Right ventricle myocardium superior (tissue), 1 donor: Measurements from ENCODE around the gene ITGB4. TPM values are rescaled to one million over a fixed set of nuclear protein-coding genes. Genes with fewer than 3 reads are reported as not detected.

Experiments used
- ATAC-seq: fragments of 200-7000 bp; cut with Tn5 transposase; one replicate; pipeline ENCODE4 v1.9.1; 2020; ENCODE audit warnings: mild to moderate bottlenecking; ENCODE audit not compliant: poor library complexity
- DNase-seq: peaks from one replicate; pipeline ENCODE4 v3.0.0-alpha.2; 2020
- intact Hi-C: fragments of 100-400 bp; cut with DNase I; formaldehyde crosslinking; loops from one replicate; pipeline ENCODE4 v1.11.2; 2022
- total RNA-seq: library from RNA; stranded (reverse); fragmentation: NEBNext Ultra II Directional; extraction: Animal tissue kit (Norgen Biotek cat#: 25700); gene quantifications from one replicate; pipeline ENCODE4 v1.2.1, GENCODE V29; 2021
- donor health status: DM: no; HTN: yes; CAD: no; lungs with severe emphysema.

ITGB4 gene
- total RNA-seq, 1 donor from 2014 or later, result 9.4 TPM

DNA sequence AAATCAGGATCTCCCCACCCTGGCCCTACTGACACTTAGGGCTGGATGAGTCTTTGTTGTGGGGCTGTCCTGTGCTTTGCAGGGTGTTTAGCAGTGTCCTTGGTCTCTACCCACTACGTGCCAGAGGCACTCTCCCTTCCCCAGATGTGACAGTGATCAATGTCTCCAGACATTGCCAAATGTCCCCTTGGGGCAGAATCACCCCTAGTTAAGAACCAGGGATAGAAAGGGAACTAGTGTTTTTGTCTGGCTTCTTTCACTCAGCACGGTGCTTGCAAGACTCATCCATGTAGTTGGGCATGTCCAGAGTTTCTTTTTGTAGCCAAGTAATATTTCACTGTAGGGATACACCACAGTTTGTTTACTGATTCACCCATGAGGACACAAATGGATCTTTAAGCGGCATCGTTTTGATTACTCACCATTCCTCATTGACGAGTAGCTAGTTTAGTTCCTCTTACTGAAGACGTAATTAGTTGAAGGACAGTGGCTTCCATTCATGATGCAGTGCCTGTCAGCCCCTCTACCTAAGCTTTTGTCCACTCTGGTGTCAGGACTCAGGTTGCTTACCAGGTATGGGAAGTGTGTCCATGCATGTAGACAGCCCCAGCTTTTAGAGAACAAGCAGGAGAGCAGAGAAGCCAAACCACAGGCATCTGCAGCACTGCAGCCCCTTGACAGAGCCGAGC, 26.0 kb upstream of the ITGB4 start:
- intact Hi-C loops, result no loop called here
- ATAC-seq (no peak), DNase-seq (no peak)

GRCh38 chr17:75695830-75696271, 25.4 kb upstream of the ITGB4 start:
- DNase-seq (peak; percentile 76), ATAC-seq (peak; percentile 59)
- intact Hi-C loops, result no loop called here

DNA sequence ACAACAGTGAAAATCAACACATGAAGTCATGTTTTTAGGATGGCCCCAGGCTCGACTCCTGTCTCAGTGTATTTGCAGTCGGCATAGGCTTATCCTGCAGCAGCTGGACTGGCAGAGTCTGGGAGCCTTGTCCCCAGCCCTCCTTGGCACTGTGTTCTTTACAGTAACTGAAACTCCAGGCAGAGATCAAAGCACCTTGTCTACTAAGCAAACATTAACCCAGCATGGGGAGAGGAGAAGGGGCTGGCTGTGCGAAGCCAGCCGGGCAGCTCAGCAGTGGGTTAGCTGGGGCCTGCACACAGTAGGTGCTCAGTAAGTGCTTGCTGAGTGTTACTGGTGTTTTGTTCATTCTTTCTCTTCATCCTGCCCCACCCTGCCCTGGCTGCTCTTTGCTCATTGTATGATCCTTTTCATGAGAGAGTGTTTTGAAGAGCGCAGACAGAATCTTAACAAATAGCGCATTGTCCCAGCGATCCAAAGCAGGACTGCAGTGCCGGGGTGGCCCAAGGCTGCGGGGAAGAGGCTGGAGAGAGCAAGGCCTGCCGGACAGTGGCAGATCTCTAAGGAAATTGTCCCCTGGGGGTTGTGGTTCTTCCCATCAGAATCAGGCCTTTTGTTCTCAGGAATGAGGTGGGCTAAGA, 23.5 kb upstream of the ITGB4 start:
- DNase-seq (no peak), ATAC-seq (peak; percentile 14)
- intact Hi-C loops, result no loop called here

DNA sequence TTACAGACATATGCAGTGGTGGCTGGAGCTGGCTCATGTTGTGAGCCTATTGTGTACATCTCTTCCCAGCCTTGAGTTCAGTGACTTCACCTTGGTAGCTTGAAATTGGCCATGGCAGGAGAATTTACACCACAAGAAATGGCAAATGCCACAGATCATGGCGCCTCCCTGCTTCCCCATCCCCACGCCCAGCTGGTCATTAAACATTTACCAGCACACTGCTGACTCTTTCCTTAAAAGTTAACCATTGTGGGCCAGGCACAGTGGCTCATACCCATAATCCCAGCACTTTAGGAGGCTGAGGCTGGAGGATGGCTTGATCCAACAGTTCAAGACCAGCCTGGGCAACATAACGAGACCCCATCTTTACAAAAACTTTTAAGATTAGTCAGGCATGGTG, 22.6 kb upstream of the ITGB4 start:
- intact Hi-C loops, result no loop called here
- ATAC-seq, result no peak
- no peak for DNase-seq

- ATAC-seq, result no peak
- intact Hi-C loops, result no loop called here
- DNase-seq, result no peak
These were observed 20.0 kb upstream of the ITGB4 start for GRCh38 chr17:75701288-75701687.

DNA sequence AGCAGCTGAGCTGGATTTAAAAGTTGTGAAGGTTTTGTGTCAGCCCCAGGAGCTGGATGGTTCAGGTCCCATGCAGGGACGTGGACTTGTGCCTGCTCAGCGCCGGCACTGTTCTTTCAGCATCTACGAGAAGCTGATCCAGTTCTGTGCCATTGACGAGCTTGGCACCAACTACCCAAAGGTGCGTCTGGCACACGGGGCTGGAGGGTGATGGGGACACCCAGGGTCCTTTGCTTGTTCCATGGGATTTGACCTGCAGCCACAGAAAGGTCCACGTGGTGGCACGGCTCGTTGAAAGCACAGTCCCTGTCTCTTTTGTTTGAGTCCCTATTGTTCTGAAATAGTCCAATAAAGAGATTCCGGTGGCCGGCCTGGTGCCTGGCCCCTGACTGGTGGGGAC, 18.1 kb upstream of the ITGB4 start:
- ATAC-seq (no peak), DNase-seq (no peak)
- intact Hi-C loops, result no loop called here

- ATAC-seq (no peak), DNase-seq (no peak)
- intact Hi-C loops, result no loop called here
These were observed 17.7 kb upstream of the ITGB4 start for GRCh38 chr17:75703591-75703990.

GRCh38 chr17:75704963-75705875, 16.0 kb upstream of the ITGB4 start:
- ATAC-seq (peak; percentile 70), DNase-seq (no peak)
- intact Hi-C loops, result no loop called here

DNA sequence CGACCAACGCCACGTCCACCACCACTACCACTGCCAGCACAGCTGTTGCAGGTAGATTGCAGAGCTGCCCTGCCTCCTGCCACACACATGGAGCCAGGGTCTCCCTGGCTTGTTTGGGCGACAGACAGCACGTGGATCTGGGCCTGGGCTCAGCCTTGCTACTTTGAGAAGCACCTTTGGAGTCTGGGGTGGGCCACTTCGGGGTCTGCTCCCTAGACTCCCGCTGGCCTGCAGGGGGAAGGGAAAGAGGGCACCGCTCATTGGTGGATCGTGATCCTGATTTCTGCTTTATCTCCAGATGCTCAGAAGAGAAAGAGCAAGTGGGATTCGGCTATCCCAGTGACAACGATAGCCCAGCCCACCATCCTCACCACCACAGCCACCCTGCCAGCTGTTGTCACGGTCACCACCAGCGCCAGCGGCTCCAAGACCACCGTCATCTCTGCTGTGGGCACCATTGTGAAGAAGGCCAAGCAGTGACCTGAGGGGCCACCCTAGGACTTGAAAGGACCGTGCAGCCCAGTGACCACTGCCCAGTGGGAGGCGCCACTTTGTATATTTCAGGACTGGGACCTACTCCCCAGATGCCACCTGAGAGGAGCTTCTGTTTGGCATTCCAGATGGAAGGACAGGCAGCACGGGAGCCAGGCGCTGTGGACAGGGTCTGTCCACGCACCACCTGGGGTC, 15.1 kb upstream of the ITGB4 start:
- ATAC-seq (no peak), DNase-seq (no peak)
- intact Hi-C loops, result no loop called here

GRCh38 chr17:75707079-75707571, 14.1 kb upstream of the ITGB4 start:
- DNase-seq (peak; percentile 73), ATAC-seq (peak; percentile 26)
- intact Hi-C loops, result no loop called here

DNA sequence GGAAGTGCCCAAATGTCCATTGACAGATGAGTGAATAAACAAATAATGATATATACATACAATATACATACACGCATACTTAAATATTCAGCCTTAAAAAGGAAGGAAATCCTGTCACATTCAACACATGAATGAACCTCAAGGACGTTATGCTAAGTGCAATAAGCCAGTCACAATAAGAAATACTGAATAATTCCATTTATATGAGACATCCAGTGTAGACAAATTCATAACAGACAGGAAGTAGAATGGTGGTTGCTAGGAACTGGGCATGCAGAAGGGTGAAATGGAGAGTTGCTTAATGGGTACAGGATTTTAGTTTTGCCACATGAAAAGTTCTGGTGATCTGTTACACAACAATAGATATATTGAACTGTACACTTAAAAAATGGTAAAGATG, 8.8 kb upstream of the ITGB4 start:
- intact Hi-C loops, result no loop called here
- no peak for ATAC-seq
- no peak for DNase-seq

GRCh38 chr17:75719732-75720131, 1.5 kb upstream of the ITGB4 start:
- intact Hi-C loops, result no loop called here
- ATAC-seq, result no peak
- DNase-seq, result no peak

- no peak for DNase-seq
- intact Hi-C loops, result no loop called here
- ATAC-seq, result peak; percentile 8
These were observed 278 bp downstream of the ITGB4 start for GRCh38 chr17:75721463-75722011.

- intact Hi-C loops, result no loop called here
- ATAC-seq (peak; percentile 24), DNase-seq (no peak)
These were observed 817 bp downstream of the ITGB4 start for GRCh38 chr17:75722076-75722475.

- intact Hi-C loops, result no loop called here
- DNase-seq (no peak), ATAC-seq (no peak)
These were observed 1.4 kb downstream of the ITGB4 start for GRCh38 chr17:75722542-75723095.

DNA sequence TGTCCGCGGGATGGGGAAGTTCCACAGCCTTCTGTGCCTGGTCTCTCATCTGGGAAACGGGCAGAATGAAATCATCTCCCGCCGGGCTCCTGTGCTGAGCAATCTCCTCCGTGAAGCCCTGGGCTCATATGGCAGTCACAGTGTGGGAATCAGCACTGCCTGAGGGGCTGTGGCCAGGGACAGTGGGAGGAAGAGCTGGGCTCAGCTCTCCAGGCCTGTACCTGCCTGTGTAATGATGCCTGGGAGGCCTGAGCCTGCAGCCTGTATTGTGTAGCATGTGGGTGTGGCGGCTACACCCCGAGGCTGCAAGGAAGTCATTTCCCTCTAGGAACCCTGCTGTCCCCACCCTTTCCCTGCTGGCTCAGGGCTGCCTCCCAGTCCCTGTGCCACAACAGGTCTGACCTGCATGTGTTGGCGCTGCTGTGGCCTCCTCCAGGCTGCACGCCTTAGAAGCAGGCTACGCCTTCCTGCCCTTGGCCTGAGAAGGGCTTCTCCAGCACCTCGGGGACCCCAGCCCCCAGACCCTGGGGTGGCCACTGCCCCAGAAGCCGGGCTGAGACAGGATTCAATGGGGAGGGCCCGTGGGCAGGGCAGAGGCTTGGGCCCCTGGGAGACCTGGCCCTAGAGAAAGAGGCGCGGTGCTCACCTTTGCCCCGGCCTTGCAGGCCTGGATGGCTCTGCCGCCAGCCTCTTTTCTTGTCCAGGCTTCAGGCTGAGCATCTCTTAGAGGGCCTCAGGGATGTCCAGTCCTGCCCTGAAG, 2.1 kb downstream of the ITGB4 start:
- ATAC-seq, result peak; percentile 38
- peak; percentile 58 for DNase-seq
- intact Hi-C loops, result no loop called here
